Measurements from ENCODE around the gene PRIMPOL.

- no peak for TF ChIP-seq CTCF (IDR thresholded peaks at IDR 0.05; ENCODE audit: low read length)
- TF ChIP-seq EZH2 (IDR thresholded peaks at IDR 0.05; ENCODE audit: borderline replicate concordance, low read length), result no peak
Measured at GRCh38 chr4:184702114-184702513, 52.6 kb downstream of the PRIMPOL start.

Measured in OCI-LY1 (cell line).